Esophagus muscularis mucosa (tissue), 4 donors: Measurements from ENCODE around the gene LTBP4. TPM values are rescaled to one million over a fixed set of nuclear protein-coding genes. Genes with fewer than 3 reads are reported as not detected.

ENCODE experiments used
- DNase-seq: peaks from one replicate; pipeline ENCODE4 v3.0.0-alpha.2; 2017; ENCODE audit errors: extremely low spot score
- H3K27ac ChIP-seq, 4 donors: fragments of 200-600 bp; sonication (generic); replicated peaks in 1 of 4; 1 replicate in 3 of 4; 2 replicates in 1 of 4; pipeline ENCODE4 v1.5.1; 2016 to 2019; ENCODE audit warnings: mild to moderate bottlenecking in 1 of 4
- H3K27me3 ChIP-seq, 4 donors: fragments of 200-600 bp; sonication (generic); one replicate each; pipeline versions ENCODE4 v1.5.1 to v1.6.0; 2016 to 2019
- H3K36me3 ChIP-seq, 4 donors: fragments of 200-600 bp; sonication (generic); one replicate each; pipeline ENCODE4 v1.5.1; 2016 to 2019
- H3K4me1 ChIP-seq, 4 donors: fragments of 200-600 bp; sonication (generic); one replicate each; pipeline ENCODE4 v1.5.1; 2016 to 2019
- H3K4me3 ChIP-seq, 4 donors: fragments of 200-600 bp; sonication (generic); 1 replicate in 2 of 4; 2 replicates in 2 of 4; pipeline ENCODE4 v1.5.1; 2016 to 2019; ENCODE audit warnings: mild to moderate bottlenecking in 4 of 4, moderate library complexity in 1 of 4
- H3K9me3 ChIP-seq, 4 donors: fragments of 200-600 bp; sonication (generic); 1 replicate in 3 of 4; 2 replicates in 1 of 4; pipeline ENCODE4 v1.5.1; 2016 to 2019
- CTCF ChIP-seq, 3 experiments: fragments of 200-600 bp in 2 of 3; fragments of 450-650 bp in 1 of 3; sonication (generic) in 2 of 3; IDR thresholded peaks; one replicate each; pipeline ENCODE4 v1.5.1; 2017 to 2019; ENCODE audit warnings: antibody characterized with exemption in 3 of 3, mild to moderate bottlenecking in 2 of 3, moderate library complexity in 1 of 3
- EP300 ChIP-seq: sonication (generic); formaldehyde crosslinking; IDR thresholded peaks from one replicate; pipeline ENCODE4 v1.6.1; 2017; ENCODE audit warnings: antibody characterized with exemption
- POLR2A ChIP-seq: fragments of 450-650 bp; IDR thresholded peaks from one replicate; pipeline ENCODE4 v1.6.1; 2017; ENCODE audit warnings: antibody characterized with exemption, moderate library complexity, mild to moderate bottlenecking, low read depth
- POLR2AphosphoS5 ChIP-seq, 2 donors: sonication (generic); formaldehyde crosslinking; IDR thresholded peaks; one replicate each; pipeline ENCODE4 v1.6.1; 2017; ENCODE audit warnings: antibody characterized with exemption in 2 of 2
- WGBS: methylation state at CpG from one replicate; pipeline ENCODE4 v1.1.5; 2018; 5-methylcytosine and 5-hydroxymethylcytosine counted together
- intact Hi-C: fragments of 100-400 bp; cut with DNase I; formaldehyde crosslinking; loops from one replicate; pipeline ENCODE4 v1.15.1; 2023
- total RNA-seq, 4 donors: library from RNA; depleted of rRNA; stranded (reverse); fragments of >200 nt; gene quantifications; one replicate each; pipeline versions ENCODE4 v1.1.0 to v1.2.1, GENCODE V29; 2016

LTBP4 gene
- total RNA-seq, 4 donors from 2014 or later, result 358 to 430 (median 397) TPM

DNA sequence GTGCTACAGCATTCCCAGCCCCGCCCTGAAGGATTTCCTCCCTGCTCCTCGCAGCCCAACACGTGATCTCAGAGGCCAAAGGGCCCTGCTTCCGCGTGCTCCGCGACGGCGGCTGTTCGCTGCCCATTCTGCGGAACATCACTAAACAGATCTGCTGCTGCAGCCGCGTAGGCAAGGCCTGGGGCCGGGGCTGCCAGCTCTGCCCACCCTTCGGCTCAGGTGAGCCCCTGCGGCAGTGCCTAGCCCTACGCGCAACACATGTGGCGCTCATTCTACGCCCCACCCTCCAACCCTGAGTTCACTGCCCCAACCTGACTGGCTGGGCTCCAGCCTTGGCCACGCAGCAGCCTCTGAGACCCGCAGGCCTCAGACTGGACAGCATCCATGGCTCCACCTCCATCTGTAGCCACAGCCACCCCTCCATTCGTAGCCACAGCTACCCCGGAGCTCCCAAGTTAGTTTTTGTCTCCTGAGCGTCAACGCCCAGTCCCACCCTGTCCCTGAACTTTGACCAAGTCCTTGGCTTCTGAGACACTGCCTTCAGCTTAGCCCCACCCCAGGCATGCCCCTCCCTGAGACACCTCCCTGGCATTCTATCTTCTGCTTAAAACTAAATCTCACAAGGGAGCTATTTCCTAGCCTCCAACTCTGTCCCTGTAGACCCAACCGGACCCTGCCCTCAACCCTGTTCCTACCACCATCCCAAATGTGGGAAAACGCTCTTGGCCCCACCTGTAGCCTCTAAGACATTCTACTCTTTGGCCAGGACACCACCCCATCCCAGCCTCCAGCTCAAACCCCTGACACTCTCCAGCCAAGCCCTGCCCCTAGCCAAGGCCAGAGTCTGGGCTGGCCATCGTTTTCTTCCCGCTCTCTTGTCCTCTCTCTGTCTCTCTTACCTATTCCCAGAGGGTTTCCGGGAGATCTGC, 6.4 kb downstream of the LTBP4 start:
- TF ChIP-seq POLR2AphosphoS5 (IDR thresholded peaks at IDR 0.05) (no peak), EP300 (no peak), POLR2A (no peak), CTCF (IDR thresholded peaks at IDR 0.05) (no peak)
- H3K4me1 ChIP-seq, result peaks cover 44 to 78% (median 64%) of the 10 kb centered on the region in 4 donors
- peak overlapping the region in 3 of 4 donors; percentile 21 to 88 (median 45) for H3K27ac ChIP-seq
- no peaks in the 10 kb centered on the region for H3K9me3 ChIP-seq
- intact Hi-C loops, result no loop called here
- H3K4me3 ChIP-seq, result no peak overlapping the region
- H3K27me3 ChIP-seq, result peaks cover 0 to 27% (median 4%) of the 10 kb centered on the region in 4 donors
- no peak for DNase-seq
- H3K36me3 ChIP-seq, result peaks cover 0 to 4% (median 0%) of the 10 kb centered on the region in 4 donors
- 70% methylated on average over 29 of the region's 31 CpGs for WGBS

DNA sequence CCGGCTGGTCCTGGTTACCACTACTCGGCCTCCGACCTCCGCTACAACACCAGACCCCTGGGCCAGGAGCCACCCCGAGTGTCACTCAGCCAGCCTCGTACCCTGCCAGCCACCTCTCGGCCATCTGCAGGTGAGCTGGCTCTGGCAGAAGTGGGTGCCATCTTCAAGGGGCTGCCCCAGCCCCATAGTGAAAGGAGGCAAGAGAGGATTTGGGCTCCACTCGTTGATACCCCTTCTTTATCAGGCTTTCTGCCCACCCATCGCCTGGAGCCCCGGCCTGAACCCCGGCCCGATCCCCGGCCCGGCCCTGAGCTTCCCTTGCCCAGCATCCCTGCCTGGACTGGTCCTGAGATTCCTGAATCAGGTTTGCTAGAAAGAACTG, 7.1 kb downstream of the LTBP4 start:
- no peak overlapping the region for H3K4me3 ChIP-seq
- no peaks in the 10 kb centered on the region for H3K9me3 ChIP-seq
- peak overlapping the region in 3 of 4 donors; percentile 14 to 21 (median 20) for H3K27ac ChIP-seq
- no peak for TF ChIP-seq EP300
- TF ChIP-seq POLR2A, result no peak
- TF ChIP-seq CTCF (IDR thresholded peaks at IDR 0.05), result no peak
- TF ChIP-seq POLR2AphosphoS5 (IDR thresholded peaks at IDR 0.05), result no peak
- peaks cover 38 to 72% (median 60%) of the 10 kb centered on the region in 4 donors for H3K4me1 ChIP-seq
- no peak for DNase-seq
- peaks cover 0 to 4% (median 0%) of the 10 kb centered on the region in 4 donors for H3K36me3 ChIP-seq
- peaks cover 2 to 30% (median 4%) of the 10 kb centered on the region in 4 donors for H3K27me3 ChIP-seq
- WGBS, result 93% methylated on average over 14 of the region's 14 CpGs
- intact Hi-C loops, result no loop called here

GRCh38 chr19:40608957-40609356, 7.8 kb downstream of the LTBP4 start:
- intact Hi-C loops, result no loop called here
- TF ChIP-seq EP300, result no peak
- TF ChIP-seq CTCF (IDR thresholded peaks at IDR 0.05), result no peak
- no peak for TF ChIP-seq POLR2AphosphoS5 (IDR thresholded peaks at IDR 0.05)
- TF ChIP-seq POLR2A, result no peak
- peaks cover 39 to 72% (median 60%) of the 10 kb centered on the region in 4 donors for H3K4me1 ChIP-seq

GRCh38 chr19:40609561-40610395, 8.6 kb downstream of the LTBP4 start:
- TF ChIP-seq POLR2AphosphoS5 (IDR thresholded peaks at IDR 0.05) (peak; percentile 36 to 80), EP300 (no peak)
- Histone ChIP-seq H3K27ac (peak overlapping the region; percentile 56 to 80 (median 67)), H3K4me1 (peaks cover 35 to 72% (median 60%) of the 10 kb centered on the region in 4 donors), H3K36me3 (peaks cover 0 to 4% (median 0%) of the 10 kb centered on the region in 4 donors), H3K27me3 (peaks cover 5 to 32% (median 7%) of the 10 kb centered on the region in 4 donors), H3K4me3 (peak overlapping the region; percentile 41 to 65 (median 42)), H3K9me3 (no peaks in the 10 kb centered on the region)
- DNase-seq, result peak; percentile 98
- intact Hi-C loops, result no loop called here
- WGBS, result 20% methylated on average over 32 of the region's 50 CpGs

More at GRCh38 chr19:40608957-40609356, 7.8 kb downstream of the LTBP4 start:
- Histone ChIP-seq H3K27ac (peak overlapping the region in 3 of 4 donors; percentile 59 to 80 (median 75)), H3K27me3 (peaks cover 5 to 32% (median 7%) of the 10 kb centered on the region in 4 donors), H3K4me3 (no peak overlapping the region), H3K9me3 (no peaks in the 10 kb centered on the region), H3K36me3 (peaks cover 0 to 4% (median 0%) of the 10 kb centered on the region in 4 donors)
- no peak for DNase-seq
- 82% methylated on average over 4 of the region's 4 CpGs for WGBS
